Karpas-422 (cell line): ENCODE results near the gene NVL. TPM values are rescaled to one million over a fixed set of nuclear protein-coding genes. Genes with fewer than 3 reads are reported as not detected.

Experiments
- DNase-seq: peaks from one replicate; pipeline ENCODE4 v3.0.0-alpha.2; 2015
- H2AFZ ChIP-seq: fragments of 200-600 bp; sonication (generic); 2 replicates; pipeline ENCODE4 v1.6.1; 2014; ENCODE audit warnings: antibody characterized with exemption, low read length, mixed read lengths
- H3K27ac ChIP-seq: fragments of 200-600 bp; sonication (generic); 2 replicates; pipeline ENCODE4 v1.5.1; 2014; ENCODE audit warnings: mild to moderate bottlenecking, low read length, moderate library complexity
- H3K27me3 ChIP-seq: fragments of 200-600 bp; sonication (generic); 2 replicates; pipeline ENCODE4 v1.6.1; 2014; ENCODE audit warnings: low read length, mixed read lengths
- H3K36me3 ChIP-seq: fragments of 200-600 bp; sonication (generic); 2 replicates; pipeline ENCODE4 v1.6.1; 2014; ENCODE audit warnings: low read length, mixed read lengths; ENCODE audit not compliant: insufficient read depth
- H3K4me1 ChIP-seq: fragments of 200-600 bp; sonication (generic); 2 replicates; pipeline ENCODE4 v1.6.1; 2014; ENCODE audit warnings: mild to moderate bottlenecking, low read length, mixed read lengths
- H3K4me2 ChIP-seq: fragments of 200-600 bp; sonication (generic); 2 replicates; pipeline ENCODE4 v1.6.1; 2014; ENCODE audit warnings: low read length, low read depth, mild to moderate bottlenecking; ENCODE audit not compliant: poor library complexity, severe bottlenecking
- H3K4me3 ChIP-seq: fragments of 200-600 bp; sonication (generic); 2 replicates; pipeline ENCODE4 v1.5.1; 2014; ENCODE audit warnings: mild to moderate bottlenecking, antibody characterized with exemption, low read length, mixed read lengths
- H3K79me2 ChIP-seq: fragments of 200-600 bp; sonication (generic); 2 replicates; pipeline ENCODE4 v1.6.1; 2014; ENCODE audit warnings: mild to moderate bottlenecking, low read length, mixed read lengths
- H3K9ac ChIP-seq: fragments of 200-600 bp; sonication (generic); 2 replicates; pipeline ENCODE4 v1.6.0; 2014; ENCODE audit warnings: low read length
- H3K9me2 ChIP-seq: fragments of 200-600 bp; sonication (generic), shearing (Covaris generic); replicated peaks from 2 replicates; pipeline ENCODE4 v1.6.0; 2014; ENCODE audit warnings: mild to moderate bottlenecking, low read length, moderate library complexity; ENCODE audit not compliant: insufficient read depth
- H3K9me3 ChIP-seq: fragments of 300-700, 200-600 bp; sonication (generic); 2 replicates; pipeline ENCODE4 v1.6.1; 2014; ENCODE audit warnings: low read length, mixed read lengths
- H4K20me1 ChIP-seq: fragments of 200-600 bp; sonication (generic); 2 replicates; pipeline ENCODE4 v1.6.1; 2014; ENCODE audit warnings: mild to moderate bottlenecking, antibody characterized with exemption, low read length, low read depth; ENCODE audit not compliant: insufficient read depth
- total RNA-seq: library from RNA; depleted of rRNA; stranded (reverse); fragments of >200 nt; shearing (Covaris generic); gene quantifications from 2 replicates; pipeline ENCODE4 v1.2.3, GENCODE V29; 2014; ENCODE audit warnings: low replicate concordance

NVL gene
- total RNA-seq, 1 experiment from 2014 or later, result 27.1 TPM

- Histone ChIP-seq H3K27me3 (no peaks in the 10 kb centered on the region), H3K9me2 (no peaks in the 10 kb centered on the region), H3K4me2 (no peak overlapping the region), H3K9ac (no peak overlapping the region), H3K4me1 (no peaks in the 10 kb centered on the region), H3K4me3 (no peak overlapping the region), H2AFZ (no peak overlapping the region), H4K20me1 (no peaks in the 10 kb centered on the region), H3K27ac (no peak overlapping the region), H3K9me3 (no peaks in the 10 kb centered on the region), H3K36me3 (peaks cover 43% of the 10 kb centered on the region; the same call in 1 of the 2 replicates), H3K79me2 (no peaks in the 10 kb centered on the region)
- no peak for DNase-seq
Observed at GRCh38 chr1:224304767-224305166, 25.2 kb downstream of the NVL start.

GRCh38 chr1:224302947-224303346 lies 27.0 kb downstream of the NVL start:
- DNase-seq, result no peak
- Histone ChIP-seq H4K20me1 (no peaks in the 10 kb centered on the region), H3K4me1 (no peaks in the 10 kb centered on the region), H3K9ac (no peak overlapping the region), H3K79me2 (no peaks in the 10 kb centered on the region; the same call in 1 of the 2 replicates), H3K36me3 (peaks cover 54% of the 10 kb centered on the region), H3K27me3 (no peaks in the 10 kb centered on the region), H3K4me3 (no peak overlapping the region), H3K9me2 (no peaks in the 10 kb centered on the region), H3K4me2 (no peak overlapping the region), H3K9me3 (no peaks in the 10 kb centered on the region), H3K27ac (no peak overlapping the region), H2AFZ (no peak overlapping the region)

DNA sequence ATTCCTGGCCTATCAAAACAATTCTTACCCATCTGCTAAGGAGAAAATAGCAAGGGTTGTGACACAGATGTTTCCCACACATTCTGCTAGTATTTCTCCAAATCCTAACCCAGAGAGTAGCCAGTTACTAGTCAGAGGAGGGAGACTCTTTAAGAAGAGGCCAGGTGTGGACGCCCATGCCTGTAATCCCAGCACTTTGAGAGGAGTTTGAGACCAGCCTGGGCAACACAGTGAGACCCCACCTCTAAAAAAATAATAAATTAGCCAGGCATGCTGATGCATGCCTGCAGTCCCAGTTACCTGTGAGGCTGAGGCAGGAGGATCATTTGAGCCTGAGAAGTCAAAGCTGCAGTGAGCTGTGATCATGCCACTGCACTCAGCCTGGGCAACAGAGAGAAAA lies 28.6 kb downstream of the NVL start:
- peaks cover 62% of the 10 kb centered on the region for H3K36me3 ChIP-seq
- no peak overlapping the region for H3K27ac ChIP-seq
- H3K9me2 ChIP-seq, result no peaks in the 10 kb centered on the region
- no peaks in the 10 kb centered on the region for H4K20me1 ChIP-seq
- H2AFZ ChIP-seq, result no peak overlapping the region
- H3K79me2 ChIP-seq, result peaks cover 4% of the 10 kb centered on the region; the same call in 1 of the 2 replicates
- no peak overlapping the region for H3K4me3 ChIP-seq
- no peak overlapping the region for H3K9ac ChIP-seq
- no peak overlapping the region for H3K4me2 ChIP-seq
- no peaks in the 10 kb centered on the region for H3K27me3 ChIP-seq
- H3K4me1 ChIP-seq, result no peaks in the 10 kb centered on the region
- H3K9me3 ChIP-seq, result no peaks in the 10 kb centered on the region
- no peak for DNase-seq

DNA sequence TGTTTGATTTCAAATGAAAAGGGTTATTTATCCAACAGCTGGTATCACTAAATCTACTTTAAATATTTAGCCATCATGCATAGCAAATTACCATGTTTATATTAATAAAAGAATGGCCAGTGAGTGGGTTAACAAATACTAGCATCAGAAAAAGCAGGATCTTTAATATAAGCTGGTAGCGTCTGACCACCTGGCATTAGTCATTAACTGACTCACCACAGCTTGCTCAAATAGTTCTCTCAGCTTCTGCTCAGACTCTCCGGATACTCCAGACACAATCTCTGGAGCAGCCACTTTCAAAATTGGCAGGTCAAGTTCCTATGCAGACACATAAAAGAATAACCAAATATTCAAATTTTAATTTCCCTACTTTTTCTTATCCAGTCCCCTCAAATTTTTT lies 29.6 kb downstream of the NVL start:
- no peaks in the 10 kb centered on the region for H3K9me3 ChIP-seq
- H4K20me1 ChIP-seq, result no peaks in the 10 kb centered on the region
- H3K79me2 ChIP-seq, result peaks cover 4% of the 10 kb centered on the region; the same call in 1 of the 2 replicates
- H3K9me2 ChIP-seq, result no peaks in the 10 kb centered on the region
- no peak overlapping the region for H3K4me3 ChIP-seq
- H3K4me2 ChIP-seq, result no peak overlapping the region
- H3K36me3 ChIP-seq, result peaks cover 65% of the 10 kb centered on the region
- H3K27ac ChIP-seq, result no peak overlapping the region
- no peak overlapping the region for H3K9ac ChIP-seq
- H2AFZ ChIP-seq, result no peak overlapping the region
- DNase-seq, result no peak
- no peaks in the 10 kb centered on the region for H3K4me1 ChIP-seq
- no peaks in the 10 kb centered on the region for H3K27me3 ChIP-seq

DNA sequence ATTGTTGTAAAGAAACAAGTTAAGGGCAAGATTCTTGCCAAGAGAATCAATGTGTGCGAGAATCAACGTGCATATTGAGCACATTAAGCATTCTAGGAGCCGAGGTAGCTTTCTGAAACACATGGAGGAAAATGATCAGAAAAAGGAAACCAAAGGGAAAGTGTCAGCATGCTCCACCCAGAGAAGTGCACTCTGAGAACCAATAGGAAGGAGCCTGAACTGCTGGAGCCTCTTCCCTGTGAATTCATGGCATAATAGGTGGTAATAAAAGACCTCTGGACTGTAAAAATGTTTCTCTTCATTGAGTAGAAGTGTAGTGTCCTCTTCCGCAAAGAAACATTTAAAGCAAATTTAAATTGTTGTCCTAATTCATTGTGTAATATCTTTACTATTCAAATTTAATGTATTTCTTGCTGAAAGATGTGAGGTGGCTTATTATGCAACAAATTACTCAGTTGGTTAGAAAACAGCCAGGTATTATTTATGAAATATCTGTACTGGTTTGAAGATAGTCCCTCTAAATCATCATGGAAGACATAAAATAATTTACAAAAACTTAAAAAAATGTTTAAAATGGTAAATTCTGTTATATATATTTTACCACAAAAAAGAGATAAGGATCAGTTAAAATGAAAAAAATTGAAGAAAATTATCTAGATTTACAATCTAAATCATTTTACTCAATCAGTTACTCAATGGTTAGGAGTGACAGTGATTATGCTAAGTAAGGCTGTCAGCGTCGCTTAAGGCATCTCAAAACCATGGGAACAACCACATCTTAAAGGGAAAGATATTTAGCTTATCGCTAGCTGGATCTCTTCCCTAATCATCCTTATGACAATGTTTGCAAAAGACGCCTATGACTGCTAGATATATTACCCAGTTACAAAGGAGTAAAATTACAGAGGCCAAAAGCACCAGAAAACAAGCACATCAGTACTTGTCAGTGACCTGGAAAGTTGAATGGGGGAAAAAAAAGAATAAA lies 31.3 kb downstream of the NVL start:
- Histone ChIP-seq H3K27me3 (no peaks in the 10 kb centered on the region), H3K4me2 (no peak overlapping the region), H3K36me3 (peaks cover 64% of the 10 kb centered on the region), H3K9ac (no peak overlapping the region), H4K20me1 (no peaks in the 10 kb centered on the region), H3K27ac (no peak overlapping the region), H3K9me2 (no peaks in the 10 kb centered on the region), H3K79me2 (peaks cover 4% of the 10 kb centered on the region; the same call in 1 of the 2 replicates), H3K4me3 (no peak overlapping the region), H3K4me1 (no peaks in the 10 kb centered on the region), H2AFZ (no peak overlapping the region), H3K9me3 (no peaks in the 10 kb centered on the region)
- no peak for DNase-seq

DNA sequence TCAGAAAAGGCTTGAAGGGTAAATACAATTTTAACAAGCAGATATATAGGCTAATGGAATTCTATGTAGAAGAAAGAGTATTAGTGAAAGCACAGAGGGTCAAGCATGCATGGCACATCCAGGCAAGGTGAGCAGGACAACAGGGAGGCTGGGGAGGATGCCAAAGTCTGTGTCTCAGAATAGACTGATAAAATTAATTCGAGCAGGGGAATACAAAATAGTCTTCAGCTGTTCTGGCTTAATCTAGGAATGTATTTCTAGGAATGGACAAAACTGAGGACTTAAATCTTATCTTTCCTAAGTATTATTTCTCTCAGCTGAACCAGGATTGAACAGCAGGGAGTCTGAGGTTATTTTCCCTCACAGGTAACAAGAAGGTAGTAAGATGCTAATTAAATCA lies 35.2 kb downstream of the NVL start:
- H4K20me1 ChIP-seq, result no peaks in the 10 kb centered on the region
- no peak overlapping the region for H3K4me3 ChIP-seq
- H3K27me3 ChIP-seq, result no peaks in the 10 kb centered on the region
- H3K4me1 ChIP-seq, result no peaks in the 10 kb centered on the region
- no peaks in the 10 kb centered on the region for H3K9me2 ChIP-seq
- no peak overlapping the region for H3K4me2 ChIP-seq
- H3K9me3 ChIP-seq, result no peaks in the 10 kb centered on the region
- H3K36me3 ChIP-seq, result peaks cover 52% of the 10 kb centered on the region
- H3K79me2 ChIP-seq, result peaks cover 4% of the 10 kb centered on the region; the same call in 1 of the 2 replicates
- no peak overlapping the region for H3K27ac ChIP-seq
- no peak for DNase-seq
- H3K9ac ChIP-seq, result no peak overlapping the region
- no peak overlapping the region for H2AFZ ChIP-seq

DNA sequence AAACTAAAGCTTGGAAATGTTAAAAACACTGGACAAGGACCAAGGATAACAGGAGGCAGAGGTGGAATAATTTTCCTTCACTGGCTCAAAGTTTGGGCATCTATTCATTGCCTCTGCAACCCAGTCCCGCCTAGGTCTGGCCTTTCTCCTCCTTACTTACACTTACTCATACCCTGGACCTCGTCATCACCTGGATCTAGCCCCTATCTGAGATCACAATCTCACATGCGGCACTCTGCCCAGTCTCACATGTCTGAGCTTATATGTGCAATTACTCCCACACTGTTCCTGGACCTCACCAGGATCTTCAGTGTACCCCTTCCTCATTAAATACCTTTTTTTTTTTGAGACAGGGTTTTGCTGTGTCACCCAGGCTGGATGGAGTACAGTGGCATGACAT lies 37.6 kb downstream of the NVL start:
- Histone ChIP-seq H4K20me1 (no peaks in the 10 kb centered on the region), H3K9me3 (no peaks in the 10 kb centered on the region), H3K4me1 (no peaks in the 10 kb centered on the region), H3K4me3 (no peak overlapping the region), H3K4me2 (no peak overlapping the region), H3K9me2 (no peaks in the 10 kb centered on the region), H3K27ac (no peak overlapping the region), H3K36me3 (peaks cover 46% of the 10 kb centered on the region), H3K27me3 (no peaks in the 10 kb centered on the region), H3K9ac (no peak overlapping the region), H3K79me2 (peaks cover 7% of the 10 kb centered on the region; the same call in 1 of the 2 replicates), H2AFZ (no peak overlapping the region)
- no peak for DNase-seq

DNA sequence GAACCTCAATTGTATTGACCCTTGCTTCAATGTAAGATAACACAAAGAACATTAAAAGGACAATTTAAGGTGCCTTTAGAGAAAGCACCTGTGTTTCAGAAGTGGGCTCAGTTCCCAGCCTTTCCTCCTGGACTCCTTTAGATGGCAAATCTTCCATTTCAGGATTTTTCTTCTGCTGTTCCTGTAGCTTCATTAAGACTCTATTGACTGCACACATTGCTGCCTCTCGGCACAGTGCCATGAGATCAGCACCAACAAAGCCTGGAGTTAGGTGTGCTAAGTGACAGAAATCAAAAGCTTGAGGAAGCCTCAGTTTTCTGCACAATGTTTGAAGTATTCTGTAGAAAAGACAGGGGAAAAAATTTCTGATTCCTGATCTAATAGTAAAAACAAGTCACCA lies 40.6 kb downstream of the NVL start:
- Histone ChIP-seq H3K9ac (no peak overlapping the region), H3K4me2 (no peak overlapping the region), H3K4me3 (no peak overlapping the region), H3K9me2 (no peaks in the 10 kb centered on the region), H3K36me3 (peaks cover 50% of the 10 kb centered on the region; the same call in 1 of the 2 replicates), H3K27ac (no peak overlapping the region), H3K27me3 (no peaks in the 10 kb centered on the region), H3K9me3 (no peaks in the 10 kb centered on the region), H4K20me1 (no peaks in the 10 kb centered on the region), H3K79me2 (peaks cover 3% of the 10 kb centered on the region; the same call in 1 of the 2 replicates), H2AFZ (no peak overlapping the region), H3K4me1 (no peaks in the 10 kb centered on the region)
- no peak for DNase-seq
